GM19463 (cell line): ENCODE data around the gene TAGLN.

Source experiments
- ATAC-seq: cut with Tn5 transposase; IDR thresholded peaks from one replicate; pipeline ENCODE4 v1.9.1; 2021; ENCODE audit warnings: mild to moderate bottlenecking, moderate library complexity; ENCODE audit not compliant: unreplicated experiment

Gene TAGLN

GRCh38 chr11:117229931-117230285, 30.7 kb downstream of the TAGLN start:
- ATAC-seq = no peak

GRCh38 chr11:117230286-117230961, 31.3 kb downstream of the TAGLN start:
- ATAC-seq = no peak

GRCh38 chr11:117230999-117231841, 32.0 kb downstream of the TAGLN start:
- ATAC-seq = no peak

GRCh38 chr11:117231842-117232091, 32.6 kb downstream of the TAGLN start, which contains the start of gene PCSK7:
Gene PCSK7, minus strand, starts transcription at chr11:117232073. Its CDS starts 2,229 bp downstream, at chr11:117229844.
- no peak for ATAC-seq

GRCh38 chr11:117232092-117232878, 33.1 kb downstream of the TAGLN start, which contains the start of gene RNF214:
Gene RNF214, plus strand, starts transcription at chr11:117232671. Its CDS starts 1,602 bp downstream, at chr11:117234273.
- peak; percentile 71 for ATAC-seq

GRCh38 chr11:117232911-117233409, 33.8 kb downstream of the TAGLN start:
- ATAC-seq = no peak

GRCh38 chr11:117238221-117238620, 39.1 kb downstream of the TAGLN start:
- ATAC-seq = no peak

- ATAC-seq = no peak
These were observed 40.1 kb downstream of the TAGLN start for GRCh38 chr11:117239295-117239694.

- no peak for ATAC-seq
These were observed 49.2 kb downstream of the TAGLN start for GRCh38 chr11:117248341-117248740.

- ATAC-seq = no peak
These were observed 50.4 kb downstream of the TAGLN start for GRCh38 chr11:117249571-117249970.

- no peak for ATAC-seq
These were observed 52.3 kb downstream of the TAGLN start for GRCh38 chr11:117251506-117251905.

- ATAC-seq = no peak
These were observed 56.8 kb downstream of the TAGLN start for GRCh38 chr11:117255966-117256365.

GRCh38 chr11:117256573-117256972, 57.4 kb downstream of the TAGLN start:
- ATAC-seq = no peak
